Body of pancreas (tissue), 4 donors: ENCODE measurements around the gene ANKLE2.

ENCODE experiments used
- CTCF ChIP-seq, 7 experiments: fragments of 450-650 bp in 4 of 7; fragments of 200-600 bp in 3 of 7; sonication (generic) in 3 of 7; IDR thresholded peaks; one replicate each; pipeline ENCODE4 v1.5.1; 2016 to 2019; ENCODE audit warnings: antibody characterized with exemption in 7 of 7
- POLR2A ChIP-seq, 3 donors: fragments of 450-650 bp; IDR thresholded peaks; one replicate each; pipeline ENCODE4 v1.6.1; 2016; ENCODE audit warnings: antibody characterized with exemption in 3 of 3, mild to moderate bottlenecking in 2 of 3

DNA sequence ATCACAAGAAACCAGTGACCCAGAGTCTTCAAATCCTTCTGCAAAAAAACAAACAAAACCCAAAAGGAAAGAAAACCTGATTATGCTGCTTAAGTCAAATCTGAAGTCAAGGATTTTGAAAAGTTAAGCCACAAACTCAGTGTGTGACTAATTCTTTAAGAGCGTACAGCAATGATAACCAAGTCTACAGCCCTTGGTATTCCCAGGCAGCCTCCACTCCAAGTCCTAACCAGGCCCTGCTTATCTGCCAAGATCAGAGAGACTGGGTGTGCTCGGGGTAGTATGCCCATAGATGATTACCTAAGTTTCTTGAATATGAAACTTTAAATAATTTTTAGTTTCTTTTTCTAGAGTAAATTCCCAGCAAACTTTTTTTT lies 37.9 kb downstream of the ANKLE2 start:
- no peak for TF ChIP-seq CTCF (IDR thresholded peaks at IDR 0.05)
- no peak for TF ChIP-seq POLR2A (IDR thresholded peaks at IDR 0.05)
